ENCODE measurements around the gene GOLGA6A.

DNA sequence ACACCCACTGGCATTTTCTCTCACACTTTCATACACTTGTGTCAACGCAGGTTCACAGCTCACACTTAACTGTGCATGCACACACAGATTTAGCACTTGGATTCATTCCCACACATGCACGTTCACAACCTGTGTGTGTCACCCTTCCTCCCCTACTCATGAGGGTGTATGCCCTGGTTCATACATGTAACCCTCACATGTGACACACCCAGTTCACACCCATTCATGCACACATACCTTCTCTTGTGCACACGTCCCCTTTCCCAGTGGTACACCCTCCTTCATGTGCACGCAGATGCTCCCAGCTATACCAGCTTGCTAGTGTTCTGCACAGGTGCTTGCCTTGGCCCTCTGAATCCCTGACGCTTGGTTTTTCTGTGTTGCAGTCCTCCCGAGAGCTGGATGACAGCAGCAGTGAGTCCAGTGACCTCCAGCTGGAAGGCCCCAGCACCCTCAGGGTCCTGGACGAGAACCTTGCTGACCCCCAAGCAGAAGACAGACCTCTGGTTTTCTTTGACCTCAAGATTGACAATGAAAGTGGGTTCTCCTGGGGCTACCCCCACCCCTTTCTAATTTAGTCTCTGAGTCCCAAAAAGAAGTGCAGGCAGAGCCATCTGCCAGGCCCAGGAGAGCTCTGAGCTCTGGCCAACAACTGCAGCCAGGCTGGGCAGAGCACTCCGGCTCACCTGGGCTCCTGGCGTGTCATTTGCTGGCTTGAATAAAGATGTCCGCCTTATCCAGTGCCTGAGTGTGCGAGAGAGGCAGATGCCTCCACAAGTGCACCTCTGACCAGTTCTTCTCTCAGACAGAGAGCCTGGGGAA, 39.5 kb downstream of the GOLGA6A start:
- TF ChIP-seq, protein P1, sequence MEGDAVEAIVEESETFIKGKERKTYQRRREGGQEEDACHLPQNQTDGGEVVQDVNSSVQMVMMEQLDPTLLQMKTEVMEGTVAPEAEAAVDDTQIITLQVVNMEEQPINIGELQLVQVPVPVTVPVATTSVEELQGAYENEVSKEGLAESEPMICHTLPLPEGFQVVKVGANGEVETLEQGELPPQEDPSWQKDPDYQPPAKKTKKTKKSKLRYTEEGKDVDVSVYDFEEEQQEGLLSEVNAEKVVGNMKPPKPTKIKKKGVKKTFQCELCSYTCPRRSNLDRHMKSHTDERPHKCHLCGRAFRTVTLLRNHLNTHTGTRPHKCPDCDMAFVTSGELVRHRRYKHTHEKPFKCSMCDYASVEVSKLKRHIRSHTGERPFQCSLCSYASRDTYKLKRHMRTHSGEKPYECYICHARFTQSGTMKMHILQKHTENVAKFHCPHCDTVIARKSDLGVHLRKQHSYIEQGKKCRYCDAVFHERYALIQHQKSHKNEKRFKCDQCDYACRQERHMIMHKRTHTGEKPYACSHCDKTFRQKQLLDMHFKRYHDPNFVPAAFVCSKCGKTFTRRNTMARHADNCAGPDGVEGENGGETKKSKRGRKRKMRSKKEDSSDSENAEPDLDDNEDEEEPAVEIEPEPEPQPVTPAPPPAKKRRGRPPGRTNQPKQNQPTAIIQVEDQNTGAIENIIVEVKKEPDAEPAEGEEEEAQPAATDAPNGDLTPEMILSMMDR (conservative IDR thresholded peaks at IDR 0.05 in 1 of 2, IDR thresholded peaks at IDR 0.05 in 1 of 2; ENCODE audit: extremely low read depth in 1 of 2, insufficient read depth in 1 of 2, low read depth in 1 of 2, low read length in 2 of 2): no peak
- TF ChIP-seq EZH2 (IDR thresholded peaks at IDR 0.05; ENCODE audit: borderline replicate concordance, low read length): no peak
